GM19438 (cell line): ENCODE measurements around the gene CABP7.

ENCODE experiments used
- ATAC-seq: cut with Tn5 transposase; IDR thresholded peaks from one replicate; pipeline ENCODE4 v1.9.1; 2021; ENCODE audit warnings: low read depth; ENCODE audit not compliant: unreplicated experiment

The CABP7 gene

GRCh38 chr22:29719899-29720645, at the start of gene CABP7:
CABP7 (plus strand) TSS chr22:29720003; CDS start chr22:29720425, 422 bp downstream.
- ATAC-seq = no peak

GRCh38 chr22:29670626-29671025, 49.2 kb upstream of the CABP7 start:
- ATAC-seq = no peak

- ATAC-seq = no peak
These were observed 46.3 kb upstream of the CABP7 start for GRCh38 chr22:29673361-29674066.

- ATAC-seq = no peak
These were observed 45.7 kb upstream of the CABP7 start for GRCh38 chr22:29674121-29674520.

GRCh38 chr22:29679316-29679715, 40.5 kb upstream of the CABP7 start:
- no peak for ATAC-seq

DNA sequence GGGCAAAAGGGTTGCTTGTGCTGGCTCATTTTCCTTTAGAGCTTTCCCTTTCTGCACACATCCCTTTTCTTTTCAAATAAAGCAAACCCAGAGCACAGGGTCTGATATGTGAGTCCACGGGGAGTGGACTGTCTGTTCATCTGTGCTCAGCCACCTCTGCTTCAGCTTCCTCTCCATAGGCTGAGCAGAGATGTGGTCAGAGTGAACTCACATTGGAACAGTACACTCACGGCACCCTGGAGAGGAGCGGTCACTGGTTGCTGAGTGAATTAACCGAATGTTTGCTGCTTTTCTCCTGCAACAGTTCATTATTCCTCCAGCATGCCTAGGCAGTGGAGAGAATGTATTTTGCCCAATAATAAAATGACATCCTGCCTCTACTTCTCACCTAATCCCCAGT, 36.3 kb upstream of the CABP7 start:
- no peak for ATAC-seq

- no peak for ATAC-seq
These were observed 35.6 kb upstream of the CABP7 start for GRCh38 chr22:29684244-29684643.

DNA sequence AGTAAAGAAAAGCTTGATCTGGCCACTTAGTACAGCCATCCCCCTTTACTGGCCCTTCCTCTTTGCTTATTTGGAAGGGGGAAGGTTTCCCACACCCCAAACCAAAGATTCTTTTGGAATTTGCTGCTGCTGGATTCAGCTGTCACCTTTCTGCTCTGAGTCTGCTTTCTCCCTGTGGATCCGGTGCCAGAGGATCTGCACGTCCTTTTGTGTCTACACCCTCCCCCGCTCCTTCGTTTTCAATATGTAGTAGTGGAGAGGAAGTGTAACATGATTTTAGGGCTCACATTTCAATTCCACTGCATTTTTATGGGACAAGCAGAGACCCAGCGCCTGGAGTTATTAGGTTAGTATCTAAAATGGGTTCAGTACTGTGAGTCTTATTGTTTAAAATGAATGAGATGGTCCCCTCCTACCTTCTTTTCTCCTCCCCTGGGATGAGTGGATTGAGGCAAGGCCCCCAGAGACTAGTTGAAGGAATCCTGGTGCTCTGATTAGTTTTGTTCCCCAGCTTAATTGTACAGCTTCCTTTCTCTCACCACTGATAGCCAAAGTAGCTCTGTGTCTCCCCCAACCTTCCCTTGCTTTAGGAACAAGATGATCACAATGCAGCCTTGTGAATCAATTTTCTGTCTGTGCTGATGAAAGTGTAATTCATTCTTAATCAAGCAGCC, 30.5 kb upstream of the CABP7 start:
- no peak for ATAC-seq

DNA sequence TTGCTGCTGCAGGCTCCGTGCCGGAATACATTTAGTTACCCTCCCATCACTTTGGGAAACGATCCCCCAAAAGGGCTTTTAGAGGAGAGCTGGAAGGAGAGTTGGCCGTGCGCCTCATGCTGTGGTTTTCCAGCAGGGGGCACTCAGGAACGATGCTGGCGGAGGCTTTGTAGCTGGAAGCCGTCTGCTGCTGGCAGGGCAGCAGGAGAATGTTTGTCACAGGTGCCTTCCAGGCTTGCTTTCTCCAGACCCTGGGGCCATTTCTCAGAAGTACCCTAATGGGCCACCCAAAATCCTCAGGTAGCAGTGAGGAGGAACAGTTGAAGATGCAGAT, 30.0 kb upstream of the CABP7 start:
- no peak for ATAC-seq

DNA sequence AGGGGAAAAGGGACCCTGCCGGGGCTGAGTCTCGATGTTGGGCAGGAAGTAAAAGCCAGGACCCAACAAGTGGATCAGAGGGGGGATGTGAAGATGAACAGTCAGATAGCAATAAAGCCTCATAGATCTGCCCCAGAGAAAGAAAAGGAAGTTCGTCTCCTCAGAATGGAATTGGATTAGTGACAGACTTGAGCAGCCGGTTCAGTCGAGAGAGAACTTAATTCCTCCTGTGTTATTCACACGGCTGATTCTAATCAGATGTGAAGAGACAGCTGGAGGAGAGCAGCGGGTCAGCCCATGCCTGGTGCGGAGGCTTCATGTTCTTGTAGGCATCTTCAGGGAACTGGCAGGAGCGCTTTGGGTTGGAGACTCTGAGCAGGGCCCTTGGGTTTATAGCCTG, 29.3 kb upstream of the CABP7 start:
- no peak for ATAC-seq

GRCh38 chr22:29691636-29692326, 28.0 kb upstream of the CABP7 start:
- ATAC-seq = no peak

GRCh38 chr22:29692327-29692640, 27.5 kb upstream of the CABP7 start:
- no peak for ATAC-seq

GRCh38 chr22:29693161-29693560, 26.6 kb upstream of the CABP7 start:
- ATAC-seq = no peak

DNA sequence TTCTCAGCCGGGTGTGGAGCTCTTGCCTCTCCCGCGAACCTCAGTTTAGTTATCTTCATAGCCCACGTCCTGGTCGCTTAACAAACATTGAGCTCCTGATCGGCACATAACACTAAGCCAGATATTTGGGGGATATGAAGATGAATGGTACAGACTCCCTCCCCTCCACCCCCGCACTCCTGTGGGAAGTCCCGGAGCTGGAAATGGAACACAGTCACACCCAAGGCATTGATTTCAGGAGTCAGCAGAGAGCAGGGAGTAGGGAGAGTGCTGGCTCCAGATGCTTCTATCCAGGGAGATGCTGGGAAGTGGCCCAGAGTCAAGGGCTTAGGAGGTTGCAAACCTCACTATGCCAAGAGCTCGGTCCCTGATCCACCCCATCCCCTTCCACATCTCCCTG, 26.1 kb upstream of the CABP7 start:
- no peak for ATAC-seq

- ATAC-seq = no peak
These were observed 24.5 kb upstream of the CABP7 start for GRCh38 chr22:29695129-29695926.

DNA sequence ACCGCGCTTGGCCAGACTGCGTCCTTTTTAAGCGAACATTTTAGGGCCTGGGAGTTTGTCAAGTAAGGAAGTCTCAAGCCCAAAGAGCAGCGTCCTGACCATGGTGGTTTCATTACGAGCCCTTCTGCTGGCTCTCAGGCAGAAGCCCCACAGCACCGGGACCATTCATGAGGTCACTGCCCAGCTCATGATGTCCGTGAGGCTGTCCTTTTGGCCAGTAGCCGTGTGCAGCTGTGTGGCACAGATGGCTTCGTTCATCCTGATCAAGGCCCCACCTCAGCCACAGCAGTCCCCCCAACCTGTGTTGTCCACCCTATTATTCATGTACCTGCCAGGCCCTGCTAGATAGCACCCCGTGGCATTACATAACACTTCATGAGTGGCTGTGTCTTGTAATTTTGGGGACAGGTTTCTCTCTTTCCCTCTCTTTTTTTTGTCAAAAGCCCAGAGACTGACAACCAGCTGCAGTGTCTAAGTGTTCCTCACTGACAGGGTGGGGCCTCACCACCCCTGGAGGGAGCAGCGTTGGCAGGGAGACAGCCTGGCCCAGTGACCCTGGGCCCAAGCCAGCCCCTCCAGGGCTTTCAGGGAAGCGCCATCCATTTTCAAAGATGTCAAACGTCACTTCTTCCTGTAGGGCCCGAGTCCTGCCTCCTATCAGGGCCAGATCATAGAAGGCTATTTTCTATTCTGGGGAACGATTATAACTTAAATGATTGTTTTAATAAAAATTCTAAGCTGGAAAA, 21.8 kb upstream of the CABP7 start:
- ATAC-seq = no peak

DNA sequence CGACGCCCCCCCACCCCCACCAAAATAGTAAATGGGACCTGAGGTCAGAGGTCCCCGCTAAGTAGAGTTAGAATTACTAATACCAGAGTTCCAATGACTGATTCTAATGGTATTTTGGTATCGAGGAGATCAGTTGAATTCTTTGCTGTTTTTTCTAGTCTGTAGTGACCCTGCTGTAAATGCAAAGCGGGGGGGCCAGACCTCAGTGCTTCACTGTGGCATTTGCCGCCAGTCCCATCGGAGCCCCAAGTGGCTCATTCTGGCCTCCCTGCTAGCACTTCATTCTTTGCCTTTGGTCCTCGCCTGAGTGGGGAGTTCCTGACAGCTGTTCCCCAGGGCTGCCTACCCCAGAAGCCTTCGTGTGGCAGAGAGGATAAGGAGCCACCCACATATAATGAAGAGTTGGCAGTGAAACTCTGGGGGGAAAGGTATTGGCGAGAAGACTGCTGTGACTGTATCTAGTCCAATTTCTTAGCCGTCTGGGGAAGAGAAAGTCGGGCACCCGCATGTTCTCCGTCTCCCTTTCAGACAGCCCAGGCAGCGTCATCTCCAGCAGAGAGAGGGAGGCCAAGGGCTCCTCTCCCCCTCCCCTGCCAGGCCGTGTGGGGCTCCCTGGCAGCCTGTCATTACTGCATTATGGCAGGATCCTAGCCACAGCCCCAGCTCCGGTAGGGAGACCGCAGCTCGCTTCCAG, 19.4 kb upstream of the CABP7 start:
- ATAC-seq = no peak

GRCh38 chr22:29700900-29701154, 19.0 kb upstream of the CABP7 start:
- no peak for ATAC-seq

GRCh38 chr22:29701155-29701999, 18.4 kb upstream of the CABP7 start:
- no peak for ATAC-seq
